GM19351 (cell line): Measurements from ENCODE around the gene ZNF160.

Source experiments
- ATAC-seq: cut with Tn5 transposase; IDR thresholded peaks from one replicate; pipeline ENCODE4 v1.9.1; 2021; ENCODE audit warnings: mild to moderate bottlenecking, moderate library complexity; ENCODE audit not compliant: unreplicated experiment

ZNF160 gene

GRCh38 chr19:53019684-53020083 lies 83.5 kb downstream of the ZNF160 start:
- ATAC-seq = no peak
